WERI-Rb-1 (cell line): ENCODE measurements around the gene GULP1.

Experiments used
- DNase-seq: peaks from one replicate; pipeline ENCODE4 v3.0.0-alpha.2; 2020
- H3K27ac ChIP-seq: fragments of 250-450 bp; sonication (Bioruptor Pico); 2 replicates; pipeline ENCODE4 v1.5.1; 2020; ENCODE audit warnings: mild to moderate bottlenecking, moderate library complexity
- H3K27me3 ChIP-seq: fragments of 250-450 bp; sonication (Bioruptor Pico); 2 replicates; pipeline ENCODE4 v1.5.1; 2021; ENCODE audit warnings: mild to moderate bottlenecking, low read depth, moderate library complexity; ENCODE audit not compliant: insufficient read depth, severe bottlenecking
- H3K36me3 ChIP-seq: fragments of 250-450 bp; sonication (Bioruptor Pico); 2 replicates; pipeline ENCODE4 v1.5.1; 2020; ENCODE audit warnings: mild to moderate bottlenecking, moderate library complexity
- H3K4me3 ChIP-seq: 2 replicates; pipeline ENCODE4 v1.5.1; 2011; ENCODE audit warnings: low read depth, mild to moderate bottlenecking, control low read depth, low read length
- H3K9me3 ChIP-seq: fragments of 250-450 bp; sonication (Bioruptor Pico); 2 replicates; pipeline ENCODE4 v1.5.1; 2021; ENCODE audit warnings: mild to moderate bottlenecking, moderate library complexity; ENCODE audit not compliant: severe bottlenecking
- TF ChIP-seq, protein P1 (sequence below): IDR thresholded peaks from 2 replicates; pipeline ENCODE4 v1.5.1; 2011; ENCODE audit warnings: low read depth, mild to moderate bottlenecking, control low read depth, inconsistent platforms, low read length

The GULP1 gene

GRCh38 chr2:188478724-188479123, 187.1 kb downstream of the GULP1 start:
- DNase-seq = no peak
- Histone ChIP-seq H3K27ac (no peak overlapping the region), H3K9me3 (no peaks in the 10 kb centered on the region), H3K36me3 (no peaks in the 10 kb centered on the region), H3K4me3 (no peak overlapping the region), H3K27me3 (peaks cover under 1% of the 10 kb centered on the region)
- TF ChIP-seq, protein P1, sequence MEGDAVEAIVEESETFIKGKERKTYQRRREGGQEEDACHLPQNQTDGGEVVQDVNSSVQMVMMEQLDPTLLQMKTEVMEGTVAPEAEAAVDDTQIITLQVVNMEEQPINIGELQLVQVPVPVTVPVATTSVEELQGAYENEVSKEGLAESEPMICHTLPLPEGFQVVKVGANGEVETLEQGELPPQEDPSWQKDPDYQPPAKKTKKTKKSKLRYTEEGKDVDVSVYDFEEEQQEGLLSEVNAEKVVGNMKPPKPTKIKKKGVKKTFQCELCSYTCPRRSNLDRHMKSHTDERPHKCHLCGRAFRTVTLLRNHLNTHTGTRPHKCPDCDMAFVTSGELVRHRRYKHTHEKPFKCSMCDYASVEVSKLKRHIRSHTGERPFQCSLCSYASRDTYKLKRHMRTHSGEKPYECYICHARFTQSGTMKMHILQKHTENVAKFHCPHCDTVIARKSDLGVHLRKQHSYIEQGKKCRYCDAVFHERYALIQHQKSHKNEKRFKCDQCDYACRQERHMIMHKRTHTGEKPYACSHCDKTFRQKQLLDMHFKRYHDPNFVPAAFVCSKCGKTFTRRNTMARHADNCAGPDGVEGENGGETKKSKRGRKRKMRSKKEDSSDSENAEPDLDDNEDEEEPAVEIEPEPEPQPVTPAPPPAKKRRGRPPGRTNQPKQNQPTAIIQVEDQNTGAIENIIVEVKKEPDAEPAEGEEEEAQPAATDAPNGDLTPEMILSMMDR = no peak

DNA sequence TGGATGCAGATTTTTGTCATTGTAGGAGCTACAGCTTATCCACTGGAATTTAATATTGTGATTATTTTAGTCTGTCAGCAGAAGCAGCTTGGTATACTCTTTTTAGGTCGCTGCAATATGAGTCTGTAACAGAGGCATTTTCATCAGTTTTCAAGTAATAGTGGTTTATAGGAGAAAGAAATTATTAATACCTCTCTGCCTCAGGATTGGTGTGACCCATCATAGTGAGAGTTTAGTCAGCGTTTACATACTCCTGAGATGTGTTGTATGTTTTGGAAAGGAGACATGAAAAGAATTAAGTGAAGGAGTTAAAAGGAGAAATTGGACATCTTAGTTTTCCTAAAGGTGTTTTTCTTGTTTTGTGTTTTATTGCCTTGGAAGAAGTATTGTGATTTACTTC, 189.8 kb downstream of the GULP1 start:
- H3K36me3 ChIP-seq = no peaks in the 10 kb centered on the region
- peaks cover 7% of the 10 kb centered on the region for H3K27me3 ChIP-seq
- no peak overlapping the region for H3K4me3 ChIP-seq
- no peaks in the 10 kb centered on the region for H3K9me3 ChIP-seq
- H3K27ac ChIP-seq = no peak overlapping the region
- no peak for DNase-seq
- TF ChIP-seq, protein P1 = no peak

GRCh38 chr2:188485496-188485895, 193.8 kb downstream of the GULP1 start:
- H3K27me3 ChIP-seq = peaks cover 12% of the 10 kb centered on the region
- no peak overlapping the region for H3K4me3 ChIP-seq
- no peak for DNase-seq
- TF ChIP-seq, protein P1 = no peak
- no peaks in the 10 kb centered on the region for H3K36me3 ChIP-seq
- H3K27ac ChIP-seq = no peak overlapping the region
- no peaks in the 10 kb centered on the region for H3K9me3 ChIP-seq

DNA sequence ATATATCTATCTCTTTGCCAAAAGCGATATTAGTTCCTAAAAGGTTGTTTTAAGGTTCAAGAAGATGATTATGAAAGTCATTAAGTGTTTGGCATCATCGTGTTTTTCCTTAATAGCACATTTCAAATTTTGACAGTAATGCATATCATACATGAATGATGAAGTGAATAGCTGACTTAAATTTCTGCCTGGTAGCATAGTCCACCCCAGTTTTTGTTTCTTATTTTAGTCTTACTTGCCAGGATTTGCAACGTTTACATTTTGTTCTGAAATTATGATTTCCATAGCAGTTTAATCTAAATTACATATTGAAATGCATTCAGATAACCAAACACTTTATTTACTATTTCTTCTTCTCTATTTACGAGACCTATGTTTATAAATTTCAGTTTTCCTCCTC, 201.1 kb downstream of the GULP1 start:
- Histone ChIP-seq H3K4me3 (no peak overlapping the region), H3K36me3 (no peaks in the 10 kb centered on the region), H3K27me3 (peaks cover 3% of the 10 kb centered on the region), H3K9me3 (no peaks in the 10 kb centered on the region), H3K27ac (no peak overlapping the region)
- TF ChIP-seq, protein P1 = no peak
- DNase-seq = no peak

- Histone ChIP-seq H3K27ac (no peak overlapping the region), H3K9me3 (no peaks in the 10 kb centered on the region)
These were observed 203.2 kb downstream of the GULP1 start for GRCh38 chr2:188494906-188495305.

DNA sequence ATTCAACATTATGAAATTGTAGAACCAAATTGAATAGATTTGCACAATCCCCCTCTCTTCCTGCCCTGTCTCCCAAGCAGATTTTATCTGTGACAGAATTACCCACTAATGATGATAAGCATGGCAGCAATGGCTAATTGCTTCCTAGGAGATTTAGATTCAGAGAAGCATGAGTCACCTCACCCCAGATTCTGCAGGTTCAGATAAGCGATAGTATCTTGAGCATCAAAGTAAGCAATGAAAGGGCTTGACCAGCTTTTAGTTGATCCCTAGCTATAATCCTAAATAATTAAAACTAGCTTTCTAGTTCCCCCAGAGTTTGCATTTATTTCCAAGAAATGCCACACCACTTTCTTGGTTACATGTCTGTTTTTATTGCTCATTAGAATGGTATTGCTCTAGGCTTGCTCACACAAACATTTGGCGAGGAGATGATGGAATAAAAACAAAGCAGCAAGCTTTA, 204.3 kb downstream of the GULP1 start:
- Histone ChIP-seq H3K9me3 (no peaks in the 10 kb centered on the region), H3K36me3 (no peaks in the 10 kb centered on the region), H3K4me3 (no peak overlapping the region), H3K27me3 (no peaks in the 10 kb centered on the region), H3K27ac (no peak overlapping the region)
- no peak for DNase-seq
- TF ChIP-seq, protein P1 = no peak

More at GRCh38 chr2:188494906-188495305, 203.2 kb downstream of the GULP1 start:
- no peak overlapping the region for H3K4me3 ChIP-seq
- TF ChIP-seq, protein P1 = no peak
- no peaks in the 10 kb centered on the region for H3K36me3 ChIP-seq
- no peaks in the 10 kb centered on the region for H3K27me3 ChIP-seq
- DNase-seq = no peak
